HG03064 (cell line): Measurements from ENCODE around the gene NRP1.
"Not testable (repeated sequence)": the region's sequence is repeated elsewhere in the genome, so short reads cannot be mapped to it uniquely, and the experiment has no call there.

Experiments
- ATAC-seq: cut with Tn5 transposase; IDR thresholded peaks from one replicate; pipeline ENCODE4 v1.9.1; 2021; ENCODE audit warnings: low read depth; ENCODE audit not compliant: unreplicated experiment

The NRP1 gene

DNA sequence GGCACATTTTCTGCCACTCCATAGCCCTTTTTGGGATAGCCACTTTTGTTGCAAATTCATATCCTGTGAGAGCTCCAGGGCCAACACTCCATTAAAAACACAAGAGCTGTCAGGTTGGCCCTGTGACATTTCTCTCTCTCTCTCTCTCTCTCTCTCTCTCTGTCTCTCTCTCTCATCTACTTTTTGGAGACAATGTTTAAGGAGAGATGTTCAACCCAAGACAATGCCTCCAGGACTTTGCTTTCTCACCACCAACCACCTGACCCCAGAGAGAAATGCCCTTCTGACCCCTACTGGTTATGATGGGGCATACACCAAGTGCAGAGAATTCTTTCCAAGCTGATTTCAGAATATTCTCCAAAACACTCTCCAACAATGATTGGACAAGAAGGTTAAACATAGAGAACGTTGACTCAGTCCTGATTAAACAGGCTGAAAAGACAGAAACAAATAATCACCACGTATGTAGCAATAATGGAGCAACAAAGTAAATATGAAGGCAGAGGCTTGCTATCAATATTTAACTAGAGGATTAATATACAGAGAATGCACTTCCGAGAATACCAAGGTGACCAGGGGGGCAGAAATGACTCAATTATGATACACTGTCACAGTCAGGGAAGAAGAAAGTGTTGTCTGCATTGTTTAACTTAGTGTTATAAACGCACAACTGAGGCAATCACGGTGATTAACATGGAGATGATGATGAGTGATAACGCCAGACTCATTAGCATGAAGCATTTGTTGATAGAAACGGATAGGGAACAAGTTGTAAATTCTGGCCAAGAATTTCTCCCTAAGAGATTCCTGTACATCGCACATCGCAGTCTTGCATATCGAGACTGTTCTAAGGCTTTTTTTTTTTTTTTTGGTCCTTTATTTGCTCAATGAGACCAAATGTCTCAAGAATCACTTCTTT is 178.5 kb downstream of the NRP1 start:
- peak; percentile 68 for ATAC-seq

DNA sequence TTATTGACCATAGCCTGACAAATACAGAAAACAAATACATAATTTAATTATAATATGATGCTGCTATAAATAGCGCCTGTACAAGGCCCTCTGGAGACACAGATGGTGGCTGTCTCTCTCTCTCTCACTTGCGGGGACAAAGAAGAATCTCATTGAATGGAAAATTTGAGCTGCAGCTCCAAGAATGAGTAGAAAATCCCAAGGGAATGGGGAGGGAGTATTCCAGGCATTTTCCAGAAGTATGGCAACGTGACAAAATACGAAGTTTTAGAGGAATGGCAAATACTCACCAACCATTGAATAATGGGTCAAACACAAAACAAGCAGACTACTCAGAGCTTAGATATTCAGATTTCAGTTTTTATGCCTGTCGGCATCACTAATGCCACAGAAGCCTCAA is 179.9 kb downstream of the NRP1 start:
- ATAC-seq: no peak

DNA sequence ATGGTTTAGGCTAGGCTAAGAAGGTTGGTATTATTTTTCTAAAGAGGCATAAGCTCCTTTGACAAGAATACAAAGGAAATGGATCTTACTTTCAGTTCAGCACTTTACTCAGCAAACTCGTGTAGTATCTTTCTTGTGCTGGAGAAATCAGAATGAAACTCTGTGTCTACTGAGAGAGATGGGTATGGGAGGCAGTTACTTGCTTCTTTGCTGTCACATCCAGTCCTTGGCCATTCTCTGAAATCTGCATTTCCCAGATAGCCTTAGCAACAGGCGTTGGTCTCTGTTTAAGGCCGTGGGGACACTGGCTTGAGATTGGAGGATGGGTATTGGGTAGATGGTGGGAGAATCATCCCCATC is 180.5 kb downstream of the NRP1 start:
- no peak for ATAC-seq

DNA sequence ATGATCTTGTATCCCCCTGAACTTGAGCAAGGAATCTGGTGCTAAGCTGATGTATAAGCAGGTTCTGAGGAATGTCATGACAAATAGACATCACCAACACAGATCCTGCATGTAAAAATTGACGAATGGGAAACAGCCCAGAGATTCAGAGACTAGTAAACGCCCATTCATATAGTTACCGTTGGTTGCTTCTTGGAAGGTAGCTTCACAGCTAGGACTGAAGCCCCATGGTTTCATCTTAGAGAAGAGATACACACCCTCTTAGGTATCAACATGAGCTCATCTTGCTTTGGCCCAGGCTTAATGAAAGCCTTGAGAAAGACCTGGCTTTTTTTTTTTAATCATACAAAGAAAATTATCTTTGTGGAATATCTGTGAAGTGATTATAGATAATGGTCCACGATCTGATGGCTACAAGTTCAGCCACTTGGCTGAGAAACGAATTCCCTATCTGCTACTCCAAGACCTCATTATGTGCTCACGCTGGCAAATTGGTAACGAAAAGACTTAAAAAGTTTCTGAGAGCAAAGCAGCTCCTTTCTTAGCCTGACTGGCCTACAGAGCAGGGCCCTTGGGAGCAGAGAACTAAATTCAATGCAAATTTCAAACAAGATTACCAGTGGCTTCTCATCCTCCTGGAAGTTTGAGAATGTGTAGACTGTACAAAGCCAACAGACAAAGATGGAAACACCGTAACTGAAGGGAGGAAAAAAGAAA is 181.1 kb downstream of the NRP1 start:
- ATAC-seq: no peak

DNA sequence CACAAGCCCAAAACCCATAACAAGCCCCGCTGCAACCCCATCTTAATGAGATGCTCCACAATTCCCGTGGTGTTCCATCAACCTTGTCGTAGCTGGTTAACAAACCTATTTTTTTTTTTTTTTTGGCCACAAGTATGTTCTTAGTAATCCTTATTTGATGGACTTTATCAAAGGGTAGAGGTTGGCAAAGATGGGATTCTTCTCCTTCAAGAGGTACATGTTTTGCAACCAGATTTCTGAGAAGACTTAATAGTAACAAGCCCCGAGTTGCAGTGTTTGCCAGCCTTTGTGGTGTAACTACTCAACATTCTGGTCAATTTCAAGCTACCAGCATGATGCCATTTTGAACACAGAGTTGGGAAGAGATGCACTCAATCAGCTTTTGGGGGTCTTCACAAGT is 181.7 kb downstream of the NRP1 start:
- no peak for ATAC-seq

DNA sequence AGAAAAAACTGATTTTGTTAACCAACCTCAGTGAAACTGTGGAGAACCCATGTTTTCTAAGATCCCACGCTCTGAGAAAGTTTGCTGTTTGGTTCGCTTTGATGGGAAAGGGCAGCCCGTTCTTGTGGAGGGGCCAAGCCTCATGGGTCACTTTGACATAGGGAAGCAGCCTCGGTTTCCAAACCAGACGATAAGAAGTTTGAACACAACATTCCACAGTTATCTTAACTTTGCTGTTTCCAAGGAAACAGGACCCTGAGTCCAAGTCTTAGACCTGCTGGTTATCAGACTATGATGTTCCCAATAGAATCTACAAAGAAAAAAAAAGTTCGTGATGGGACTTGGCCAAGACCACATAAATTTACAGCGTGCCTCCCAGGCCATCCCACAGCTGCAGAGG is 182.3 kb downstream of the NRP1 start:
- ATAC-seq: no peak

DNA sequence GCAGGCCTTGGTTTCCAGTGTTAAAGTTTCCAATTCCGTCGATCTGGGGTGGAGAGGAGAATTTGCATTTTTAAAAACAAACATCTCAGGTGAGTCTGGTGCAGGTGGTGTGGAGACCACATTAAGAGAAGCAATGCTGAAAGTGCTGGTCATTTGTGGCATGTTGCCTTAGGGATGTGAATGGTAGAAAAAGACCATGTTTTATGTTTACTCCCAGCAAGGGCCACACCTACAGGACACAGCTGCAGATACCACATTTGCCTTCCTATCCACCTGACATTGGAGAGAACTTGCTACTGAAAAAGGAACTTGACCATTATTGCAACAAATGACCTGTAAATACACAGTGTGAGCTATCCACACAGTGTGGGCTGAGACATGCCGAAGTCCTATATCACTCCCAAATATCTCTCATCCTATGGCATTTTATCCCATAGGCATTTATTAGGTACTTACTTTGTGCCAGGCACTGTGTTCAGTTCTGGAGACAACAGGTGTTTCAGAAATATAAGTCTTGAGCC is 183.1 kb downstream of the NRP1 start:
- ATAC-seq: no peak

DNA sequence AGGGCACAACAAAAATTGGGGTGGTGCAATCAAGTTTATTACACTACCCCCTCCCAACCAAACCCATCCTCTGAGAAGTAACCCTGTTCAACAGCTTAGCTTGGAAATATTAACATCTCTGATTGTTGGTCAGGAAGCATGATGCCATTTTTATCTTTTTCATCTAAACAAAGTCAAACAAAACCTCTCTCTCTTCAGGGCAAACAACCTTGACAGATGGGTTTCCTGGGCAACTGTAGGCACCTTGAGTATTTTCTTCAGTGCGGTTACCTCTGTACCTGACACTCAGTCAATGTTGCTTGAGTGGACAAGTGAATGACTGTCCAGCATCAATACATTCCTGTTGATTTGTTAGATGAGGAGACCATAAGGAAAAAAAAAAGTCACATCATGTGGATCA is 183.6 kb downstream of the NRP1 start:
- ATAC-seq: no peak

DNA sequence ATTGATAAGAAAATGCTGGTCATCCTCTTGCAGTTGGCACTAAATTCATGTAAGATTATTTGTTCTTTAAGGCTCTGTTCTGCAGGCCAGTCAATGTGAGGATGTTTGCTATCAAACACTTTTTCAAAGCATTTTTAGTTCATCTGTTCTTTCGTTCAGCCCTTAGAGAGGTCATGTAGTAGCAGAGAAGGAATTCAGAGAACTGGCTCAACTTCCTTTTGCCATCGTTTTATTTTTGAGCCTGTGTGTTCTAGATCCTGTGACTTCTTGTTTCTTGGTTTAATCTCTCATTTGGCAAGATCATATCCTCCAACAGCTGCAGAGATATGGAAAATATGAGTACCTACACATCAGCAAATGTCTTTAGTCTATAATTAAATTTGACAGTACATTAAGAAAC is 184.3 kb downstream of the NRP1 start:
- ATAC-seq: no peak

DNA sequence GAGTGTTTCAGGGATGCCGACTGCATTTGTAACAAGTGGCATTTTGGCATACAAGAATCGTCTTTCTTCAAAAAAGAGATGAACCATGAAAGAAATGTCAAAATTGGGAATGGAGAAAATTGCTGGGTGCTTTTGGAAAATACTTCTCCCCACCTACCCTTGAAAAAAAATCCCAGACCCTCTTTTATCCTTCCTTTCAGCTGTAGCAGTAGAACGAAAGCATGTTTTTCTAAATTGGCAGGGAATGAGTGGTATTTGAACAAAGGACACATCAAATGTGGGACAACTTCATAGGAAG is 187.5 kb downstream of the NRP1 start:
- ATAC-seq: no peak

DNA sequence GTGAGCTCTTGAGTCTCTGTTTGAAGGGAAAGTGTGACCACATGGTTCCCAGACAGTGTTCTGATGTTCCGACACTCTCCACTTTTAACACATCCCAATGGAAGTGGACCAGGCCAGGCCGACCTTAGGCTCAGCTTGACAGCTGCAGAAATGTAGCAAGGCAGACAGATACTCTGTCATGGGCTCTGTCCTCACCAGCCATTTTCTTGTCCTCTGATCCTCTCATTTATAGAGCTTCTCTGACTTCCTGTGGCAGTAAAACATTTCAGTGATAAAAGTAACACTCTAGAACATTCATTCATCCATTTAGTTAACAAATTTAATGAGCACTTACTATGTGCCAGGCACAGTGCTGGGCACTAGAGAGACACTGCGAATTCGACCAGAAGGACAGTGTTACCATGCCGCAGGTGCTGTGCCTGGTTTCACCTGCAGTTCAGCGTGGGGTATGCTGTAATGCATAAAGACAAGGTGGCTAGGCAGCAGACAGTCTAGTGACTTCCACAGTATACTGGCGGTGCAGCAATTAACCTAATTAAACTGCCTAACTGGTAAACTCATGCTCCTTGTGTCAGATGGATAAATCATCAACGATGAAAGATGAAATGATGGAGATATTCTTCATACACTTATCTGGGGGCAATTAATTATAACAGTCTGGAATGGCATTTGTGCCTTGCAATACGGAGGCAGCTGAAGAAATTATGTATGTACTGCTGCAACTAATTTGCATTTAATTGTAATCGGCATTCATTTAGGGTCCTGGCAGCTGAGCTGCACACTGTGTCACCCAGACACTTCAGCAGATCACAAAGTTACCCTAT is 188.1 kb downstream of the NRP1 start:
- no peak for ATAC-seq

DNA sequence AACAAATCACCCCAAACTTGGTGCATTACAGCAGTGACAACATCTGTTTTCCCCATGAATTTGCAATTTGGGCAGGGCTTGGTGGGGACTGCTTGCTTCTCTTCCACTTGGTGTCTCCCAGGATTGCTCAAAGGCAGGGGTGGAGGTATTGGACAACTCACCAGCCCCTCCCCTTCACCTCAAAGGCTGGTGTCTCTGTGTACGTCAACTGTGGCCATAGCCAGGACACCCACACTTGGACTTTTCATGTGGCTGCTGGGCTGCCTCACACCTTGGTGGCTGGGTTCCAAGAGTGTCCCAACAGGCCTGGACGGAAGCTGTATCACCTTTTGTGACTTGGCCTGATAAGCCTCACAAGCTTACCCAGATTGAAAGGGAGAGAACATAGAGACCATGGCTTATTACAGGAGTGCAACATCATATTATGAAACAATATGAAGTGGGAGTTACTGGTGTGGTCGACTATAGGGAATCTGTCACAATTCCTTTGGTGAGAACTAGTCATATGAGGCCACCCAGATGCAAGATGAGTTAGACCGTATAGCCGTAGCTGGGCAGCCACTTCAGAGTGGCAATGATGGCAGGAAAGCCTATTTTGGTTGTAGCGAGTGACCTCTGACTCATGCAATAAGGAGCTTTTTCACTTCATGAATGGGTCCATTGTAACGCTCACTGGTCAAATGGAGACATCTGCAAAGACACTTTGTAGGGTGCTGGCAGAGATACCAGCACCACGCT is 188.8 kb downstream of the NRP1 start:
- ATAC-seq: no peak

DNA sequence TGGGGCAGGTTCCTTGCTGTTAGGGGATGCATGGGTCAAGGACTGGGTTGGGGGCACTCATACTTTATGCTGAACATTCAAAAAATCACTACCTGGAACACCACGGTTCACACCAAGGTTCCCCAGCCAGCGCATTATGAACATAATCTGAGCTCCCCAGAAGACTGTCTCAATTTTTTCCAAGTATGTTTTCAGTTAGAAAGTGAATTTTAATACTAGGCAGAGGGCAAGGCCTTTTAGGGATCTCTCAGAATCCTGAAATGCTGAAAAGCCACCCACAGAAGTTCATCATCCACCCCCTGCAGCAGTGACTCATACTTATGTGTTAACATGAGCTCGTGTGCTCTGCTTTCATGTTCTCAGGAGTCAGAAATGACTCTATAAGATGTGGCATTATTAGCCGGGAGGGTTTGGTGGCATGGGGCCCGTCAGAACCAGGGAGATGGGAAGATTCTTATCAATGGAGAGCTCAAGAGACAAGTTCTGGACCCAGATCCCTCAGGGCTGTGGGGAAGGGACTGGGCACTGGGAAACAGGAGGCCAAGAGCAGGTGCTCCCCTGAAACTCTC is 191.2 kb downstream of the NRP1 start:
- ATAC-seq: no peak

DNA sequence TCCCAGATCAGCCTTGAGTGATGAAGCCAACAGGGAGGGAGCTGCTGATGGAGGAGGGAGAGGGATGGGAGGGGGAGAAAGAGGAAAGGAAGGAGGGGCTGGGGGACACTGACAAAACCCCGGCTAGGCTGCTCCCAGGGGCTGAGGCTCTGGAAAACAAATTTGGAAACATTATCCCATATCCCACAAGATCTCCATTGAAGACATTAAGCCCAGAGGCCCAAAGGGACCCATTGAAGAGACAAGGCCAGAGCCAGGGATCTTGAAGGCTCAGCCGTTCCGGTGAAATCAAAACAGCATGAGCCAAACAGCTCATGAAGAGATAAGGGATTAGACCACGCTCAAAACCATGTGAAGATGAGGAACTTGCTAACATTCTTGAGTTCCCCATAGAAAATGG is 192.2 kb downstream of the NRP1 start:
- no peak for ATAC-seq

DNA sequence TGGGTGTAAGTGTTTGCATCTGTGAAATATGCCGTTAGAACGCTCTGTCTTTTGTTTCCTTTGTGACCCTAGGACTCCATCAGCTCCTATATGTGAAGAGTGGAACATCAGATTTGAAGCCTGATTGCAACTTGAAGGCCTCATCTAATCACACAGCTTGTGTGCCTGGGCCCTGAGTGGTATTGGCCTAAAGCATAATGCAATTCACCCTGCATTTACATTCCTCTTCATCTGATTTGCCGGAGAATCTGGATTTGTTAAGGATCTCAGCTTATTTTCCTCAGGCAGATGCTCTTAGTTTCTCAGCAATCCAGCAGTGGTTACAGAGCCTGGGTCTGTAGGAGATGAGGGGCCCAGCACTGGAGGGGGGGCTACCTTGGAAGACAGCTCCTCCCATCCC is 193.2 kb downstream of the NRP1 start:
- ATAC-seq: no peak

DNA sequence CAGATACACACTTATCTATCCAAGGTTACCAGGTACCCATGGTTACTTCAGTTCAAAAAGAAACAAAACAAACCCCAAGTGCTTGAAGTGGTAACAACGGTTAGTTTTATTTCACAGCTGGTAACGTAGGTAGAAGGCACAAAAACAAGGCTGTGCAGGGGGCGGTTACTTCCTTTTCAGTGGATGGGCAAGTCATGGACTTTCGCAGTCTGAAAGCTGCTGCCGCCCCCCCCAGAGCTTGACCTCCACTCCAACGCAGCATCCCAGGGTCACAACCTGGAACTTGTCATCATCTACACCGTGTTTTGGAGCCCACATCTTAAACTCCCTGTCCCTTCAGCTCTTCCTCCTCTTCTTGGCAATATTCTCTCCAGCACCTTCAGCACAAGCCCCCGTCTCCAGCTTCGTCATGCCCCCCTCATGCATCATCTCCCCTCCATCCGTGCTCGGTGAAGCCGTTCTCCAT is 195.3 kb downstream of the NRP1 start:
- ATAC-seq: no peak

DNA sequence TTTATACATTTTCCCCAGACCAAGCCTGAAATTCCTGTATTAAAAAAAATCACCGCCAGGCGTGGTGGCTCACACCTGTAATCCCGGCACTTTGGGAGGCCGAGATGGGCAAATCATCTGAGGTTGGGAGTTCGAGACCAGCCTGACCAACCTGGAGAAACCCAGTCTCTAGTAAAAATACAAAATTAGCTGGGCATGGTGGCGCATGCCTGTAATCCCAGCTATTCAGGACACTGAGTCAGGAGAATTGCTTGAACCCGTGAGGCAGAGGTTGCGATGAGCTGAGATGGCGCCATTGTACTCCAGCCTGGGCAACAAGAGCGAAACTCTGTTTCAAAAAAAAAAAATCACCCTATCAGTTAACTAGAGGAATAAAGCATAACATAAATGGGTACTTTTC is 195.8 kb downstream of the NRP1 start:
- ATAC-seq: not testable (repeated sequence)

DNA sequence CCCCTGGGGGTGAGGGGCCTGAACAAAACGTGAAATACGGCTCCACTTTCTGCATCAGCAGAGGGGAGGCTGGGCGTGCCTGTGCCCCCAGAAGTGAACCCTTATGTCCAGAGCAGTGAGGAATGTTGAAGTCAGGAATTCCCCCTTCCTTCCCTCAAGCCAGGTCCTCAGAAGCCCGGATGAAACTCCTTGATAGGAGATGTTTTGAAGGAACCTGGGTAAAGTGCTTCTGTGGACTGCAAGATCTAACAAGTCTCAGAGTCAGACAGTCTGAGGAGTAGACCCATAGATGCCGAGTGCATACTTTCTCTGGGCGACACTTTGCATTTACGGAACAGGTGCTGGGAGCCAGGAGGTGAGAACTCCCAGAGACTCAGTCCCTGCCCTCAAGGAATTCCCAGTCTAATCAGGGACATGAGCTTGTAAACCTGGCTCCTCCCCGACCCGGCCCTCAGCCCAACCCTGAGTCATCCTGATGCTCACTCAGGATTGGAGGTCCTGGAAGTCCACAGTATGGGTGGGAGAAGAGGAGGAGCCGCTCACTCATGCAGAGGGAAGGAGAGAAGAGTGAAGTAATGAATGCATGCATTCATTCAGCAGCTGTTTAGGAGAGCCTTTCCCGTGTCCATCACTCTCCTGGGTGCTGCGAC is 197.0 kb downstream of the NRP1 start:
- no peak for ATAC-seq

DNA sequence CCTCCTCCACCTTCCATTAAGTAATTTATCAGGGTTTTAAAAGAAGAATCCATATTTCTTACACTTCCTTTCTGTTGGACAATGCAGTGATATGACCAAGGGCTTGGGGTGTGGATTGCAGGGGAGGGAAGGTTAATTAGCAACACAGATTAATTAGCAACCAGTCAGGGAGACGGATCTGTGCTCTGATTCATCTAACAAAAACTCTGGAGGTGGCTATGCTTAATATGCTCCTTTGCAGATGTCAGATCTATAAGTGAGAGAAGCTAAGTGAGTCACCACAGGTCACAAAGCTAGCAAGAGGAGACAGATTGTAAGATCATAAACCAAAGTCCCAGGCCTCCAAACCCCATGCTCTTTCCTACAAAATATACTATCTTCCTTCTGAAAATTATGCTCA is 197.7 kb downstream of the NRP1 start:
- ATAC-seq: no peak

DNA sequence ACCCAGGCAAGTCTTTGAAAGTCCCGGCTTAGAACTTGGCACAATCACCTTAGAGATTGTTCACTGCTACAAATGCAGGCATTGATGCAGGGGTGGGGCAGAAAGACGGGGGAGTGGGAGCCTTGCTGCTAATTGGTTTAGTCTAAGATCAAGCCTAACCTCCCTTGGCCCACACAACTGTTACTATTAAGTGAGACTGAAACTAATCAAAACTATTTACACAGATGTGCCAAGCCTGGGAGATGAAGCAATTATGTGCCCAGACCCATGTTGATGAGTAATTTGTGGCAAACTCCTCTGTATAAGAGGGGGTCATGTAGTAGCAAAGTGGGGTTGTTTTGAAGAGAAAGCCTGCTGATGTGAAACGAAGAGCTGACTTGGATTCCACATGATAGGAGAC is 198.2 kb downstream of the NRP1 start:
- no peak for ATAC-seq
